A549 treated with GW870086 at 1 μM for 4 hours (cell line): ENCODE measurements around the gene CRISP2. TPM values are rescaled to one million over a fixed set of nuclear protein-coding genes. Genes with fewer than 3 reads are reported as not detected.

Experiments
- total RNA-seq: library from RNA; stranded (reverse); fragments of 200-300 nt; extraction: Qiagen RNA extraction; gene quantifications from 5 replicates; pipeline ENCODE4 v1.2.3, GENCODE V29; 2022; ENCODE audit warnings: low read depth

CRISP2 gene, protein sequence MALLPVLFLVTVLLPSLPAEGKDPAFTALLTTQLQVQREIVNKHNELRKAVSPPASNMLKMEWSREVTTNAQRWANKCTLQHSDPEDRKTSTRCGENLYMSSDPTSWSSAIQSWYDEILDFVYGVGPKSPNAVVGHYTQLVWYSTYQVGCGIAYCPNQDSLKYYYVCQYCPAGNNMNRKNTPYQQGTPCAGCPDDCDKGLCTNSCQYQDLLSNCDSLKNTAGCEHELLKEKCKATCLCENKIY
- not detected in 5 replicates for total RNA-seq

DNA sequence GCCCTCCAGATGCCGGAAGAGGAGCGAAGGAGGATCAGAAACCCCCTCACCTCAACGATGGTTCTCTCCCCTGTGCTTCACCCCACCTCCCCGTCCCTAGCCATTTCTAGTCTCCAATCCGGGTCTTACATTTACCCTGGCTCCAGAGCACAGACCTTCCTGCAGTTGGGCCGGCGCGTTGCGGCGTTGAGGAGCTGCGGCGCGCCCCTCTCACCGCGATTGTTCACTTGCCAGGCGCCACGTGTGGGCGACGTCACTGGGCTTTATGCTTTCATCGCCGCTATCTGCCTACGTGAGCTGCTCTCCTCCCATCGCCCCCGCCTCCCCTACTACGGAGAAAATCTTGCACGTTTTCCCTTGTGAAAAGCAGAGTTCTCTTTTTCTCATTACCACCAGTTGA lies at the start of gene CRISP2:
TSS of gene CRISP2 (minus strand) at position 198 of the 400 bp plus-strand sequence. CDS start 4,347 bp downstream, outside the sequence.

DNA sequence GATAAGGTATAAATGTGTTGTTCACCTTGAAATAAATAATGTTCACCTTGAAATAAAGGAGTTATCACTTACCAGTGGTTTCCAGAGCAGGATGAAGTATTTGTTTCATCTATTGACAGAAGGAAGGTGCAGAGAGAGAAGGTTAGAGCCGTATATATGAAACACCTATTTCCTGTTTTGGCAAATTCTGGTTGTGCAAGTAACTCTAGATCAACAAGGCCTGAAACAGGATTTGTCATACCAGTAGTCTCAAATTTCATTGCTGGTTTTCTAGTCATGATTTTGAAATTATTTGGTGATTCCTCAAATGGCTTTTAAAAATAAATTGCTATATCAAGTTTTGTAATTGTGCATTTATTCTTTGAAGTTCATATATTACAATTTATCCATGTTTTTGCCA lies 30.9 kb upstream of the CRISP2 start, which contains the start of gene CRISP3:
TSS of gene CRISP3 (minus strand) at position 130 of the 400 bp plus-strand sequence. CDS start at position 109, 21 bp downstream.

Other genes starting within 250 kb of the CRISP2 start
- not detected in 5 replicates for gene GLYATL3, start 213.6 kb downstream of the CRISP2 start, total RNA-seq
- gene C6orf141, start 162.9 kb downstream of the CRISP2 start, total RNA-seq: 10.2 to 11.5 TPM (median 11.1 TPM) in 5 replicates
- gene RHAG, start 76.7 kb downstream of the CRISP2 start, total RNA-seq: 0.06 to 0.15 TPM (median 0.09 TPM) in 3 of 5 replicates, not detected in the others
- gene CRISP3, start 30.8 kb upstream of the CRISP2 start, total RNA-seq: not detected in 5 replicates
- gene PGK2, start 73.7 kb upstream of the CRISP2 start, total RNA-seq: not detected in 5 replicates
- gene CRISP1, start 153.0 kb upstream of the CRISP2 start, total RNA-seq: not detected in 5 replicates